ENCODE measurements around the gene SEC23B. TPM values are rescaled to one million over a fixed set of nuclear protein-coding genes. Genes with fewer than 3 reads are reported as not detected.

Gene SEC23B
- 30.1 and 43.9 TPM in 2 replicates for total RNA-seq

GRCh38 chr20:18507218-18508191 is at the start of gene SEC23B:
Gene SEC23B (plus strand): TSS chr20:18507940. CDS start chr20:18510836, 2,896 bp downstream.

GRCh38 chr20:18466894-18467730 is 40.6 kb upstream of the SEC23B start, which contains the start of the genes DZANK1 and POLR3F:
Gene DZANK1 (minus strand): TSS chr20:18467030. CDS start chr20:18465358, 1,672 bp downstream.
Gene POLR3F (plus strand): TSS chr20:18467390. CDS start chr20:18467507, 117 bp downstream.

GRCh38 chr20:18496740-18497592 is 10.8 kb upstream of the SEC23B start, which contains the start of gene RBBP9:
Gene RBBP9 (minus strand): TSS chr20:18497225. CDS start chr20:18497167, 58 bp downstream.

GRCh38 chr20:18566892-18567738 is 59.4 kb downstream of the SEC23B start, which contains the start of gene SMIM26:
Gene SMIM26 (plus strand): TSS chr20:18567432. CDS start chr20:18567479, 47 bp downstream.

GRCh38 chr20:18587665-18588573 is 80.2 kb downstream of the SEC23B start, which contains the start of gene DTD1:
Gene DTD1 (plus strand): TSS chr20:18588054. CDS start chr20:18588073, 19 bp downstream.

Other genes starting within 250 kb of the SEC23B start
- 20.3 and 28.2 TPM in 2 replicates for gene ZNF133, start 219.4 kb upstream of the SEC23B start, total RNA-seq
- 0.16 and 0.36 TPM in 2 replicates for gene DZANK1, start 40.9 kb upstream of the SEC23B start, total RNA-seq
- 4.7 and 10.3 TPM in 2 replicates for gene POLR3F, start 40.5 kb upstream of the SEC23B start, total RNA-seq
- gene RBBP9, start 10.7 kb upstream of the SEC23B start, total RNA-seq = 6.9 and 11.8 TPM in 2 replicates
- 49.5 and 71.1 TPM in 2 replicates for gene SMIM26, start 59.5 kb downstream of the SEC23B start, total RNA-seq
- gene DTD1, start 80.1 kb downstream of the SEC23B start, total RNA-seq = 57.5 and 58.3 TPM in 2 replicates